GDM1 (cell line): ENCODE results near the gene OR2T1.
"Not testable (repeated sequence)": the region's sequence is repeated elsewhere in the genome, so short reads cannot be mapped to it uniquely, and the experiment has no call there.

Experiments
- DNase-seq: peaks from one replicate; lab custom pipeline; 2025; lab: John Stamatoyannopoulos, UW

OR2T1 gene

GRCh38 chr1:248436303-248436702 is 33.5 kb downstream of the OR2T1 start:
- not testable (repeated sequence) for DNase-seq

GRCh38 chr1:248438668-248439067 is 35.8 kb downstream of the OR2T1 start:
- DNase-seq, result not testable (repeated sequence)

DNA sequence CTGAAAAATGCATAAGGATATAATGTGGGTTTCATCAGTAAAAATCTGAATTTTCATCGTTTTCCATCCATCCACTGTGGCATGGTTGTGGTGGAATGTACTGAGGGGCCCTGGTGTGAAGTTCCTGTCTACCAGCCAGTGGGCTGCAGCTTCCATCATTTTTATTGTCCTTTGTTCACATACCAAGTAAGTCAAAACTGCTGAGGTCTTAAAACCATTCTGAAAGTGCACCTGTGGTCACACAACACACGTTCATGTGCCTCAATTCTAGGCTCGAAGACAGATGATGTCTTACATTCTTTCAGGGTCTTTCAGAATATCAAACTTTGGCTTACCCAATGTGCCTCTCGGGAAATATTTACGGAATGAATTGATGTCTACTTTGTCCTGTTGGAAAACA is 36.4 kb downstream of the OR2T1 start:
- not testable (repeated sequence) for DNase-seq

GRCh38 chr1:248442500-248443277 is 39.8 kb downstream of the OR2T1 start:
- DNase-seq, result not testable (repeated sequence)

DNA sequence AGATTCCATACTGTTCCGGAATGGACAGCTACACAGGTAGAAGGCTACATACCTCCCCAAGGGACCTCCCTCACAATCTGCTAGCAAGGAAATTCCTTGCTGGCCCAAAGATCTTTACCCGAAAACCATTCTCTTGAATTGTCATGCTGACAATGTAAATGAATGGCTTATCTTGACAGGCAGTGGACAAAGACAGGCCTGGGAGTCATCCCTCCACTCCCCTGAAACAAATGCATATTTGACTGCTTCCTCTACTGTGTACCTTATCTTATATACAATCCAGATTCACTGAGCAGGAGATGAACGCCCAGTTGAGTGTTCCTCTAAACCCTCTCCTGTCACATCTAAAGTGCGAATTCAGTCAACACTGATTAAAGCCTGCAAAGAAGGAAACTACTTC is 41.8 kb downstream of the OR2T1 start:
- not testable (repeated sequence) for DNase-seq

DNA sequence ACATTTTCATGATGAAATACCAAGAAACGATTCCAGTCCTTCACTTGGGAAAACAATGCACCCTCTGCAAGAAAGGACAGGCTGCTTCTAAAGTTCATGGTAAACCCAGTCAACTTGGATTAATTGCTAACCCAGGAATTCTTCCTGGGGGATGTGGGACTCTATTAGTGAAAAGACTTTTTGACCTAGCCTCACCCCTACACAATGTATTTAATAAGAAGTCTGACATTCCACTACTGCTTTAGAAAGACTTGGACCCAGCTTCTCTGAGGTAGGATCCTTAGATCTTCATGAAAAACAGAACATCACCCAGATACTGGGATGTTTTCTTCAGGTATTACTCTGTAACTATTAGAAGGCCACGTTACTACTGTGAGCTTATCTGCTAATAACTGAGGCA is 42.6 kb downstream of the OR2T1 start, which contains the start of gene OR2T2:
TSS of gene OR2T2 (plus strand) at position 239 of the 400 bp plus-strand sequence. CDS start 7,161 bp downstream, outside the sequence.
- not testable (repeated sequence) for DNase-seq

- not testable (repeated sequence) for DNase-seq
These were observed 45.7 kb downstream of the OR2T1 start for GRCh38 chr1:248448409-248449074.

DNA sequence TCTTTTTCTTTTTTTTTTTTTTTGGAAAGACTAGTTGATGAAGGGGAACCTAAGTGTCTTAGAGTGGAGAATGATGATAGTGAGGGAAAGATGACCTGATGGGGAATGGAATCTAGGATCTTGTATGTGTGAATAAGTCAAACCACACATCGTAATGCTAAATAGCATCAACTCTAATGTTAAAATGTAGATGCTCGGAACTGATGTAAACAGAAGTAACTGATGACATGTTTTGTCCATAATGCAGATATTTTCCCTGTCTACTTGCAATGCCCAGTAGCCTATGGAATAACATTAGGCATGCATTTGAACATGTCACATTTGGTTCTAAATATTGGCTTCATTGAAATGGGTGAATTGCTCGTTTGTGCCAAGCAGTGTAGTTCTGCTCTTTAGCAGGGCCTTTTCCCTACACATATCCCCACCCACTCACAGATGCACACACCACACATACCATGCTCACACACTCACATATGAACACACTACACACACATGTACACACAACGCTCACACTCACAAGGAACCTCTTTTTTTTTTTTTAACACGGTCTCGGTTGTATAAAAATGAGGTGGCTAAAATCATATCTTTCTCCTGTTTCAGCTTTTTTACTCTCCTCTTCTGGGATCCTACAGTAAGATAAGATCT is 47.1 kb downstream of the OR2T1 start:
- DNase-seq, result not testable (repeated sequence)

DNA sequence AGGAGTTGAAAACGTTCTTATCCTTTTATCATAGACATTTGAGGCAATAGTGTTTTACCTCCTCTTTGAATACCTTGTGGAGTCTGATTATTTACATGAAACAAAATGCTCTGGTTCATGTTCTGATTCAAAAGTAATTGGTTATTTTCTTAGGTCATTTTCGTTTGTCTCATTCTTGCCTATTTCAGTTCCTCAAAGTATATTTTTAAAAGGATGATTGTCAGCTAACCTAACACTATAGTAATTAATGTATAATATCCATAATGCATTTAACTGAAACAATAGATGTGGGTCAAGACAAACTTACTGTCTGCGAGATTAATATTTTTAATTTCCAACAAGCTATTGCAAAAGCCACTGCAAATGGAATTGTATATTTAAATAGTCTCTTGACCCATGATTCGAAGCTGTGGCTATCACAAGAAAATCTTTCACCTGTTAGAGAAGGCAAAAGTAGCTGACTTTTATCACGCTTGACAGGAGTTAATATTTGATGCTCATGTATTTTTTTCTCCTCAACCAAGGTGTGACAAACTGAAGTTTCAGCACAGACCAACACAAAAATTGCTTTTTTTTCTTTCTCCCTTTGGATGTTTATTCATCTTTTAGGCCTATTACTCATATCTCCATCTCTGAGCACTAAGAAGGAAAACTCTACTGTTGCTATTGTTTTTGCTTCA is 47.8 kb downstream of the OR2T1 start:
- not testable (repeated sequence) for DNase-seq

GRCh38 chr1:248453619-248454018 is 50.8 kb downstream of the OR2T1 start:
- DNase-seq, result not testable (repeated sequence)

DNA sequence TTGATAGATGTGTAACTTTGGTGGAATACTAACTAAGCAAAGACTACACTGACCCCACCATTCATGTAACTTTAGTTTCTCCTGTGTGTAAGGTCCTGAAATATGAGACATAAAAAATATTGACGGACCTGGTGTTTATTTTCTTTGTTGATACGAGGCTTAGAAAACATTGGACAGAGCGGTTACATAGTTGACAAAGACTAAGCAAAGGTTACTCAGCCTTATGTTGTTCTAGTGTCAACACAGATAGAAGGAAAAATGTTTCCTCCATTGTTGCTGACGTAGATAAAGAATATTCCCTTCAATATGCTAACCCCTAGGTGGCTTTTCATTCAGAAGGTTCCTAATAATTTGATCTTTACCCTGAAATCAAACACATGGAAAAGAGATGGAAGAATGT is 52.2 kb downstream of the OR2T1 start:
- DNase-seq, result not testable (repeated sequence)

DNA sequence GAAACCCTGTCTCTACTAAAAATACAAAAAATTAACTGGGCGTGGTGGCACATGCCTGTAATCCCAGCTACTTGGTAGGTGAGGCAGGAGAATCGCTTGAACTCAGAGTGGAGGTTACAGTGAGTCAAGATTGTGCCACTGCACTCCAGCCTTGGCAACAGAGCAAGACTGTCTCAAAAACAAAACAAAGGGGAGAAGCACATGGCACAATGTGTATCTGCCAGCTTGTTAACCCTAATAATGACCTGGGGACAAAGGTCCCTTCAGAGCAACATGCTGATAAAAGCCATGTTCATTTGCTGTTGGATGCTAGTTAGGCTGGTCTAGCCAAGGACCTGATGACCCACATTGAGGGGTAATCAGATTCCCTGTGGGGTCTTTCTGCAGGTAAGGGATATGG is 53.8 kb downstream of the OR2T1 start:
- DNase-seq, result not testable (repeated sequence)
